OCI-LY1 (cell line): ENCODE results near the gene CACNG3.

Experiments used
- EZH2 ChIP-seq: fragments of 200-600 bp; sonication (generic), shearing (Covaris generic); IDR thresholded peaks from 2 replicates; pipeline ENCODE4 v1.8.0; 2017; ENCODE audit warnings: borderline replicate concordance, mixed run types, mild to moderate bottlenecking, antibody characterized with exemption, low read length, moderate library complexity, mixed read lengths
- TF ChIP-seq, protein P1 (sequence below): fragments of 200-600 bp; sonication (generic), shearing (Covaris generic); IDR thresholded peaks from 2 replicates; pipeline ENCODE4 v1.5.1; 2017; ENCODE audit warnings: mild to moderate bottlenecking, antibody characterized with exemption, low read length, moderate library complexity, mixed read lengths

DNA sequence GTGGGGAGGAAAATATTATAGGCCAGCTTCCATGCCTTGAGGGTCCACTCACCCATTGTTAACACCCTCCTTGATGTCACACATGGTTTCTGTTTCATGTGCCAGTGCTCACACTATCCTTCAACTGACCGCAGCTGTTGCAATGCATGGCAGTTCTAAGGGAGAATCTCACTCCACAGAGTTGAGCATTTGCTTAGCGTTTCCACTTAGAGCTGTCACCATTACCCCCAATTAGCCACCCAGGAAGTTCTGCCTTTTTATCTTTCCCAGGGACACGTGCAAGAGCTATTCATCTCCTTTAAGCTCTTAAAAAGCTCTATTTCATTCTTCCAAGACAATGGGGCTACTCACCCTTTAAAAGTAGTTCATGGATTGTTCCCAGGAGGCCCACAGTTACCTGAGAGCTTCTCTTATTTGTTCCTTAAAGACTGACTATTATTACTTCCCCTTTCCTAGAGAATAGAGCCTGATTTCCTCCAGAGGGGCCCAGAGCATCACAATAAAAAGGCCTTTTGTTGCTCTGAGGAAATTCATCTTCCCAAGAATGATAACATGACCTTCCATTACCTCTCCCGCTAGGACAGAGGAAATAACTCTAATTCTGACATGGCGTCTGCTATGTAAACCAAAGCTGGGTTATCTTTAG is 126.8 kb downstream of the CACNG3 start:
- TF ChIP-seq, protein P1, sequence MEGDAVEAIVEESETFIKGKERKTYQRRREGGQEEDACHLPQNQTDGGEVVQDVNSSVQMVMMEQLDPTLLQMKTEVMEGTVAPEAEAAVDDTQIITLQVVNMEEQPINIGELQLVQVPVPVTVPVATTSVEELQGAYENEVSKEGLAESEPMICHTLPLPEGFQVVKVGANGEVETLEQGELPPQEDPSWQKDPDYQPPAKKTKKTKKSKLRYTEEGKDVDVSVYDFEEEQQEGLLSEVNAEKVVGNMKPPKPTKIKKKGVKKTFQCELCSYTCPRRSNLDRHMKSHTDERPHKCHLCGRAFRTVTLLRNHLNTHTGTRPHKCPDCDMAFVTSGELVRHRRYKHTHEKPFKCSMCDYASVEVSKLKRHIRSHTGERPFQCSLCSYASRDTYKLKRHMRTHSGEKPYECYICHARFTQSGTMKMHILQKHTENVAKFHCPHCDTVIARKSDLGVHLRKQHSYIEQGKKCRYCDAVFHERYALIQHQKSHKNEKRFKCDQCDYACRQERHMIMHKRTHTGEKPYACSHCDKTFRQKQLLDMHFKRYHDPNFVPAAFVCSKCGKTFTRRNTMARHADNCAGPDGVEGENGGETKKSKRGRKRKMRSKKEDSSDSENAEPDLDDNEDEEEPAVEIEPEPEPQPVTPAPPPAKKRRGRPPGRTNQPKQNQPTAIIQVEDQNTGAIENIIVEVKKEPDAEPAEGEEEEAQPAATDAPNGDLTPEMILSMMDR: no peak
- no peak for TF ChIP-seq EZH2
